Adrenal gland (tissue), 12 donors: Measurements from ENCODE around the gene CNTD1. TPM values are rescaled to one million over a fixed set of nuclear protein-coding genes. Genes with fewer than 3 reads are reported as not detected.

Experiments used
- DNase-seq, 7 donors: peaks; one replicate each; pipeline ENCODE4 v3.0.0-alpha.2; 2019 to 2020
- H3K27ac ChIP-seq, 5 donors: fragments of 200-600 bp; sonication (generic) in 4 of 5; 1 replicate in 3 of 5; 2 replicates in 2 of 5; pipeline versions ENCODE4 v1.5.1 to v1.8.0; 2016 to 2020; ENCODE audit warnings: mild to moderate bottlenecking in 1 of 5
- H3K27me3 ChIP-seq: fragments of 200-600 bp; 2 replicates; pipeline ENCODE4 v1.8.0; 2021
- H3K36me3 ChIP-seq, 2 donors: fragments of 200-600 bp; replicated peaks in 1 of 2; 1 replicate in 1 of 2; 2 replicates in 1 of 2; pipeline versions ENCODE4 v1.5.1 to v1.8.0; 2018 to 2022
- H3K4me1 ChIP-seq, 2 donors: fragments of 200-600 bp; replicated peaks in 1 of 2; 1 replicate in 1 of 2; 2 replicates in 1 of 2; pipeline versions ENCODE4 v1.5.1 to v1.8.0; 2018 to 2021
- H3K4me3 ChIP-seq, 4 donors: fragments of 200-600 bp; sonication (generic) in 3 of 4; one replicate each; pipeline ENCODE4 v1.5.1; 2016 to 2018
- H3K9me3 ChIP-seq, 3 donors: fragments of 200-600 bp; sonication (generic) in 1 of 3; replicated peaks in 1 of 3; 1 replicate in 2 of 3; 2 replicates in 1 of 3; pipeline versions ENCODE4 v1.5.1 to v1.8.0; 2016 to 2021
- POLR2A ChIP-seq, 2 donors: fragments of 450-650 bp; IDR thresholded peaks; one replicate each; pipeline ENCODE4 v1.6.1; 2017; ENCODE audit warnings: antibody characterized with exemption in 2 of 2, mild to moderate bottlenecking in 2 of 2, moderate library complexity in 1 of 2
- WGBS, 4 donors: extraction: QIAGEN DNeasy Blood & Tissue Kit in 2 of 4; methylation state at CpG; one replicate each; pipeline versions ENCODE4 v1.1.5 to v1.1.7; 2013 to 2017; 5-methylcytosine and 5-hydroxymethylcytosine counted together
- intact Hi-C, 2 donors: fragments of 100-400 bp; cut with DNase I; formaldehyde crosslinking; loops; one replicate each; pipeline versions ENCODE4 v1.14.1 to v1.15.0; 2022 to 2023
- polyA plus RNA-seq, 3 donors: library from polyadenylated mRNA; stranded (reverse); fragments of 200-250 nt in 2 of 3; fragments of 350-450 nt in 1 of 3; fragmentation: Illumina TruSeq in 1 of 3; extraction: RNeasy Lipid Tissue Mini Kit (QIAGEN cat#74804) in 1 of 3; gene quantifications; one replicate each; pipeline ENCODE4 v1.2.3, GENCODE V29; 2013 to 2014
- total RNA-seq, 9 donors: library from RNA; depleted of rRNA in 4 of 9; stranded (reverse); fragments of >200 nt in 4 of 9; fragments of 120-200 nt in 1 of 9; fragmentation: NEBNext Ultra II Directional in 1 of 9; extraction: Animal tissue kit (Norgen Biotek cat#: 25700) in 1 of 9; gene quantifications; one replicate each; pipeline versions ENCODE4 v1.1.0 to v1.2.4, GENCODE V29; 2013 to 2023
- TF ChIP-seq, protein P1 (sequence below), 6 experiments: fragments of 450-650 bp in 4 of 6; fragments of 200-600 bp in 2 of 6; sonication (generic) in 1 of 6; IDR thresholded peaks; 1 replicate in 5 of 6; 2 replicates in 1 of 6; pipeline versions ENCODE4 v1.5.1 to v1.8.0; 2016 to 2021; ENCODE audit warnings: antibody characterized with exemption in 6 of 6, mild to moderate bottlenecking in 2 of 6, moderate library complexity in 1 of 6
- donor health status: healthy with polysubstance abuse.
- donor health status: Bipolar disorder and iron deficiency.
- donor health status: DM: yes; HTN: yes; CAD: no.
- donor health status: DM: no; HTN: no; CAD: no.
- donor health status: DM: no; HTN: no; CAD: no.
- donor health status: DM: yes; HTN: yes; CAD: no.

The CNTD1 gene
- total and polyA plus RNA-seq, 12 donors, result 0.24 to 8.2 (median 0.32) TPM; not detected in 5

DNA sequence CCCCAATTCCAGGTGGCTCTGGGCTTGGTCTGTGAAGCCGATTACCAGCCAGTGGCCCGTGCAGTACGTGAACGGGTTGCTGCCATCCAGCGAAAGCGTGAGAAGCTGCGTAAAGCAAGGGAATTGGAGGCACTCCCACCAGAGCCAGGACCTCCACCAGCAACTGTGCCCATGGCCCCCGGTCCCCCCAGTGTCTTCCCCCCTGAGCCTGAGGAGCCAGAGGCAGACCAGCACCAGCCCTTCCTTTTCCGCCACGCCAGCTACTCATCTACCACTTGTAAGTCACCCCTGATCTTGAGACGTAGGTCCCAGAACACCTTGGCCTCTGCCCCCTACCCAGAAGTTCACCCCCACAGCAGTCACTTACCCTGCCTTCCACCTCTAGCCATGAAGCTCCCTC, 11.4 kb upstream of the CNTD1 start:
- H3K27me3 ChIP-seq, result peaks cover 40% of the 10 kb centered on the region

DNA sequence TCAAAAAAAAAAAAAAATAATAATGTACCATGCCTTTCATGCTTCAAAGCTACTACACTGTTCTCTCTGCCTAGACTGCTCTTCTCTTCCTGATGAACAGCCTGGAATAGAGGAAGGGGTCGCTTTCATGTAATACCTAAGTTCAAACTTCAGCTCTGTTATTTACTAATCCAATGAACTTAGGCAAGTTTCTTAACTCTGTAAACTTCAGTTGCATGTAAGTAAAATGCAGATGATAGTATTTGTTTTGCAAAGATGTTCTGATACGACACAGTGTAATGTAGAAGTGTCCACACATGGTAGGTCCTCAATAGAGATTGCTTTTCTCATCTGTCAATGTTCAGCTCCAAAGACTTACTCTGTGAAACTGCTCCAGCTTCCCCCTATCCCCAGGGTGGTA, 6.7 kb upstream of the CNTD1 start:
- Histone ChIP-seq H3K27ac (no peak overlapping the region), H3K4me1 (peaks cover 0 to 2% of the 10 kb centered on the region in 2 donors), H3K9me3 (no peaks in the 10 kb centered on the region), H3K27me3 (peaks cover 2% of the 10 kb centered on the region), H3K36me3 (no peaks in the 10 kb centered on the region), H3K4me3 (no peak overlapping the region)
- intact Hi-C loops, result no loop called here
- DNase-seq, result no peak
- 72 to 77% (median 74%) methylated on average over 2 of the region's 2 CpGs for WGBS, 4 donors
- TF ChIP-seq POLR2A (IDR thresholded peaks at IDR 0.05), result no peak
- TF ChIP-seq, protein P1, sequence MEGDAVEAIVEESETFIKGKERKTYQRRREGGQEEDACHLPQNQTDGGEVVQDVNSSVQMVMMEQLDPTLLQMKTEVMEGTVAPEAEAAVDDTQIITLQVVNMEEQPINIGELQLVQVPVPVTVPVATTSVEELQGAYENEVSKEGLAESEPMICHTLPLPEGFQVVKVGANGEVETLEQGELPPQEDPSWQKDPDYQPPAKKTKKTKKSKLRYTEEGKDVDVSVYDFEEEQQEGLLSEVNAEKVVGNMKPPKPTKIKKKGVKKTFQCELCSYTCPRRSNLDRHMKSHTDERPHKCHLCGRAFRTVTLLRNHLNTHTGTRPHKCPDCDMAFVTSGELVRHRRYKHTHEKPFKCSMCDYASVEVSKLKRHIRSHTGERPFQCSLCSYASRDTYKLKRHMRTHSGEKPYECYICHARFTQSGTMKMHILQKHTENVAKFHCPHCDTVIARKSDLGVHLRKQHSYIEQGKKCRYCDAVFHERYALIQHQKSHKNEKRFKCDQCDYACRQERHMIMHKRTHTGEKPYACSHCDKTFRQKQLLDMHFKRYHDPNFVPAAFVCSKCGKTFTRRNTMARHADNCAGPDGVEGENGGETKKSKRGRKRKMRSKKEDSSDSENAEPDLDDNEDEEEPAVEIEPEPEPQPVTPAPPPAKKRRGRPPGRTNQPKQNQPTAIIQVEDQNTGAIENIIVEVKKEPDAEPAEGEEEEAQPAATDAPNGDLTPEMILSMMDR (IDR thresholded peaks at IDR 0.05), result no peak

More for the DNA sequence above, 11.4 kb upstream of the CNTD1 start:
- Histone ChIP-seq H3K9me3 (no peaks in the 10 kb centered on the region), H3K4me1 (peaks cover 0 to 5% of the 10 kb centered on the region in 2 donors), H3K27ac (no peak overlapping the region), H3K4me3 (no peak overlapping the region), H3K36me3 (no peaks in the 10 kb centered on the region)
- intact Hi-C loops, result no loop called here
- DNase-seq, result no peak
- TF ChIP-seq, protein P1 (IDR thresholded peaks at IDR 0.05), result no peak
- WGBS, 4 donors, result 66 to 90% (median 82%) methylated on average over 8 to 11 of the region's 11 CpGs

DNA sequence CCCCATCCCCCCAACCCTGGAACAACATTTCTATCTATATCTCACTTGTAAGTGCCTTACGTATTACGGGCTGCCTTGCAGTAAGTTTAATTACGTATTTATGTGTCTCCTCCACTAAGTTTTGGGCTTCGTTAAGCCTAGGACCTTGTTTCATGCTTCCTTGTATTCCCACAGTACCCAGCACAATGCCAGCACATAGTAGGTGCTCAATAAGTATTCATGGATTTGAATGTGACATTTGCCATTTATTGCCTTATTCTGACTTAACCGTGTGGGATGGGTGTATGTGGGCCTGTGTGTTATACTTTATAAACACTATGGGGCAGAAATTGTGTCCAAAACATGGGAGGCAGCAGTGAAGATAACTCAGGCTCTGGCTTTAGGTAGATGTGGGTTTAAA, 6.1 kb upstream of the CNTD1 start:
- DNase-seq, result no peak
- H3K4me1 ChIP-seq, result peaks cover under 1 to 8% of the 10 kb centered on the region in 2 donors
- no peaks in the 10 kb centered on the region for H3K27me3 ChIP-seq
- H3K4me3 ChIP-seq, result no peak overlapping the region
- H3K27ac ChIP-seq, result no peak overlapping the region
- intact Hi-C loops, result no loop called here
- H3K9me3 ChIP-seq, result no peaks in the 10 kb centered on the region
- WGBS, 4 donors, result 58 to 70% (median 63%) methylated on average over 5 of the region's 5 CpGs
- no peaks in the 10 kb centered on the region for H3K36me3 ChIP-seq
- TF ChIP-seq, protein P1 (IDR thresholded peaks at IDR 0.05), result no peak
- no peak for TF ChIP-seq POLR2A (IDR thresholded peaks at IDR 0.05)

DNA sequence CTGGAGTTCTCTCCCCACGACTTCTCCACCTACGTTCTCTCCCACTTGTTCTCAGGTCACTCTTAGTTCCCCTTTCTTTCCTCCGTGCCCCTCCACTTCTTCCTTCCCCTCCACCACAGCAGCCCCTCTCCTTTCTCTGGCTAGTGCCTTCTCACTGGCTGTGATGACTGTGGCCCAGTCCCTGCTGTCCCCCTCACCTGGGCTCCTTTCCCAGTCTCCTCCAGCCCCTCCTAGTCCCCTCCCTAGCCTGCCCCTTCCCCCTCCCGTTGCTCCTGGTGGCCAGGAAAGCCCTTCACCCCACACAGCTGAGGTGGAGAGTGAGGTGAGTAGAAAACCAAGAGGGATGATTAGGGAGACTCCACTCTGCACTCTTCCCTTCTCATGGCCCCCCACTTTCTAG, 3.6 kb upstream of the CNTD1 start:
- no peak overlapping the region for H3K27ac ChIP-seq
- H3K4me1 ChIP-seq, result peaks cover 12 to 14% of the 10 kb centered on the region in 2 donors
- no peaks in the 10 kb centered on the region for H3K9me3 ChIP-seq
- H3K4me3 ChIP-seq, result no peak overlapping the region
- H3K27me3 ChIP-seq, result no peaks in the 10 kb centered on the region
- intact Hi-C loops, result no loop called here
- WGBS, 4 donors, result 63 to 78% (median 64%) methylated on average over 4 of the region's 4 CpGs
- H3K36me3 ChIP-seq, result no peaks in the 10 kb centered on the region
- TF ChIP-seq POLR2A (IDR thresholded peaks at IDR 0.05), result no peak
- DNase-seq, result no peak

DNA sequence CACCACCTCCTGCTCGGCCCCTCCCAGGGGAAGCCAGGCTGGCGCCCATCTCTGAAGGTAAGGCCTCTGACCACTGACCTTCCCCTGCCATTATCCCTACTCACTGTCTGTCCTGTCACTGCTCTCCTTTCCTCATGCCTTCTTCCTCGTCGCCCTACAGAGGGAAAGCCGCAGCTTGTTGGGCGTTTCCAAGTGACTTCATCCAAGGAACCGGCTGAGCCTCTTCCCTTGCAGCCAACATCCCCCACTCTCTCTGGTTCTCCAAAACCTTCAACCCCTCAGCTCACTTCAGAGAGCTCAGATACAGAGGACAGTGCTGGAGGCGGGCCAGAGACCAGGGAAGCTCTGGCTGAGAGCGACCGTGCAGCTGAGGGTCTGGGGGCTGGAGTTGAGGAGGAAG, 3.2 kb upstream of the CNTD1 start:
- no peaks in the 10 kb centered on the region for H3K36me3 ChIP-seq
- no peaks in the 10 kb centered on the region for H3K27me3 ChIP-seq
- no peak overlapping the region for H3K27ac ChIP-seq
- H3K4me3 ChIP-seq, result no peak overlapping the region
- 89 to 94% (median 91%) methylated on average over 8 to 10 of the region's 10 CpGs for WGBS, 4 donors
- H3K9me3 ChIP-seq, result no peaks in the 10 kb centered on the region
- TF ChIP-seq, protein P1 (IDR thresholded peaks at IDR 0.05), result no peak
- no peak for TF ChIP-seq POLR2A (IDR thresholded peaks at IDR 0.05)
- intact Hi-C loops, result no loop called here
- no peak for DNase-seq
- H3K4me1 ChIP-seq, result peaks cover 12 to 14% of the 10 kb centered on the region in 2 donors
